DOHH2 (cell line): ENCODE data around the gene LDLRAD4.

Source experiments
- CTCF ChIP-seq: fragments of 200-600 bp; sonication (generic); IDR thresholded peaks from one replicate; pipeline ENCODE4 v1.5.1; 2014; ENCODE audit warnings: antibody characterized with exemption, mild to moderate bottlenecking, low read depth, low read length; ENCODE audit not compliant: poor library complexity, severe bottlenecking
- EZH2phosphoT487 ChIP-seq: fragments of 200-600 bp; sonication (generic); IDR thresholded peaks from 2 replicates; pipeline ENCODE4 v1.6.1; 2017; ENCODE audit warnings: borderline replicate concordance, mild to moderate bottlenecking, antibody characterized with exemption, low read length, moderate library complexity, mixed read lengths

GRCh38 chr18:13623348-13623747 is 404.8 kb downstream of the LDLRAD4 start:
- TF ChIP-seq CTCF (no peak), EZH2phosphoT487 (no peak)
